ENCODE results near the gene SLC23A3.
"Not testable (repeated sequence)": the region's sequence is repeated elsewhere in the genome, so short reads cannot be mapped to it uniquely, and the experiment has no call there.

- TF ChIP-seq, protein P1, sequence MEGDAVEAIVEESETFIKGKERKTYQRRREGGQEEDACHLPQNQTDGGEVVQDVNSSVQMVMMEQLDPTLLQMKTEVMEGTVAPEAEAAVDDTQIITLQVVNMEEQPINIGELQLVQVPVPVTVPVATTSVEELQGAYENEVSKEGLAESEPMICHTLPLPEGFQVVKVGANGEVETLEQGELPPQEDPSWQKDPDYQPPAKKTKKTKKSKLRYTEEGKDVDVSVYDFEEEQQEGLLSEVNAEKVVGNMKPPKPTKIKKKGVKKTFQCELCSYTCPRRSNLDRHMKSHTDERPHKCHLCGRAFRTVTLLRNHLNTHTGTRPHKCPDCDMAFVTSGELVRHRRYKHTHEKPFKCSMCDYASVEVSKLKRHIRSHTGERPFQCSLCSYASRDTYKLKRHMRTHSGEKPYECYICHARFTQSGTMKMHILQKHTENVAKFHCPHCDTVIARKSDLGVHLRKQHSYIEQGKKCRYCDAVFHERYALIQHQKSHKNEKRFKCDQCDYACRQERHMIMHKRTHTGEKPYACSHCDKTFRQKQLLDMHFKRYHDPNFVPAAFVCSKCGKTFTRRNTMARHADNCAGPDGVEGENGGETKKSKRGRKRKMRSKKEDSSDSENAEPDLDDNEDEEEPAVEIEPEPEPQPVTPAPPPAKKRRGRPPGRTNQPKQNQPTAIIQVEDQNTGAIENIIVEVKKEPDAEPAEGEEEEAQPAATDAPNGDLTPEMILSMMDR (IDR thresholded peaks at IDR 0.05) = not testable (repeated sequence)
- not testable (repeated sequence) for TF ChIP-seq POLR2A (IDR thresholded peaks at IDR 0.05)
Measured at GRCh38 chr2:219201331-219201730, 31.5 kb upstream of the SLC23A3 start.
